PC-9 (cell line): ENCODE measurements around the gene OXCT1.

Experiments
- EZH2 ChIP-seq: fragments of 200-600 bp; sonication (generic); IDR thresholded peaks from 2 replicates; pipeline ENCODE4 v1.8.0; 2017; ENCODE audit warnings: antibody characterized with exemption, low read depth
- TF ChIP-seq, protein P1 (sequence below): fragments of 200-600 bp; sonication (generic); conservative IDR thresholded peaks from 2 replicates; pipeline ENCODE4 v1.6.1; 2017; ENCODE audit warnings: mixed run types, antibody characterized with exemption, mild to moderate bottlenecking, moderate library complexity

DNA sequence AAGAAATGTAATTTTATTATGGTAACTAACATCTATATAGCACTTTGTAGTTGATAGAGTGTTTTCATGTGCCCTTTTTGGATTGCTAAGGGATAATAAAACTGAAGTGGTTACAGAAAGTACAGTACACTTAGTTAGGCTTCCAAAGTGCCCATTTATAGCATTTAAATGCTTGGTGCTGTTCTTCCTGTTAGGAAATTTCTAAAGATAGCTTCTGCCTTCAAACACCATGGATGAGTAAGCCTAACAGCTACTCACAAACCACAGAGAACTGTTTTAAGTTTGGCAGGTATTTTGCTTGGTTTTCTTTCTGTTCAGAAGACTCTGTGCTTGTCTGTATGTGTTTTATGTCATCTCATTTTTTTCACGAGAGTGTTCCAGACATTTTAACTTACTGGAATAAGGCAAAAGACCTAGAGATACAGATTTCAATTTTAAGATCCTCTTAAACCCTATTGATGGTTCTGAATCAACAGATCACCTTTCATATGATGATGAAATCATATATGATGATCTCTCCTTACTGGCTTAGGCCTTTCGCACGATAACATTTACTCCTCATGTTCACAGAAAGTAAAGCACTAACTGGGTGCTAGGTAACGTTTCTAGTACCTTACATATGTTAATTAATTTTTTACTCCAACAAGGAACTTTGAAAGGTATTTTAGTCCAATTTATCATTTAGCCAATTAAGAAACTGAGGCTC, 38.3 kb upstream of the OXCT1 start:
- TF ChIP-seq, protein P1, sequence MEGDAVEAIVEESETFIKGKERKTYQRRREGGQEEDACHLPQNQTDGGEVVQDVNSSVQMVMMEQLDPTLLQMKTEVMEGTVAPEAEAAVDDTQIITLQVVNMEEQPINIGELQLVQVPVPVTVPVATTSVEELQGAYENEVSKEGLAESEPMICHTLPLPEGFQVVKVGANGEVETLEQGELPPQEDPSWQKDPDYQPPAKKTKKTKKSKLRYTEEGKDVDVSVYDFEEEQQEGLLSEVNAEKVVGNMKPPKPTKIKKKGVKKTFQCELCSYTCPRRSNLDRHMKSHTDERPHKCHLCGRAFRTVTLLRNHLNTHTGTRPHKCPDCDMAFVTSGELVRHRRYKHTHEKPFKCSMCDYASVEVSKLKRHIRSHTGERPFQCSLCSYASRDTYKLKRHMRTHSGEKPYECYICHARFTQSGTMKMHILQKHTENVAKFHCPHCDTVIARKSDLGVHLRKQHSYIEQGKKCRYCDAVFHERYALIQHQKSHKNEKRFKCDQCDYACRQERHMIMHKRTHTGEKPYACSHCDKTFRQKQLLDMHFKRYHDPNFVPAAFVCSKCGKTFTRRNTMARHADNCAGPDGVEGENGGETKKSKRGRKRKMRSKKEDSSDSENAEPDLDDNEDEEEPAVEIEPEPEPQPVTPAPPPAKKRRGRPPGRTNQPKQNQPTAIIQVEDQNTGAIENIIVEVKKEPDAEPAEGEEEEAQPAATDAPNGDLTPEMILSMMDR, result no peak
- no peak for TF ChIP-seq EZH2
